Type B pancreatic cell (in vitro differentiated cells): ENCODE data around the gene H2AZ2. TPM values are rescaled to one million over a fixed set of nuclear protein-coding genes. Genes with fewer than 3 reads are reported as not detected.

Experiments
- DNase-seq: peaks from one replicate; pipeline ENCODE4 v3.0.0; 2021; ENCODE audit warnings: mixed read lengths; ENCODE audit not compliant: unreplicated experiment; ENCODE audit errors: extremely low spot score
- H3K27ac Mint-ChIP-seq: 2 replicates; pipeline ENCODE4 v1.8.0; 2021; ENCODE audit warnings: mild to moderate bottlenecking, mixed read lengths
- H3K27me3 Mint-ChIP-seq: 2 replicates; pipeline ENCODE4 v1.8.0; 2021; ENCODE audit warnings: mixed read lengths
- H3K36me3 Mint-ChIP-seq: 2 replicates; pipeline ENCODE4 v1.8.0; 2021; ENCODE audit warnings: mixed read lengths
- H3K4me1 Mint-ChIP-seq: one replicate; pipeline ENCODE4 v1.8.0; 2021; ENCODE audit warnings: mixed read lengths; ENCODE audit not compliant: unreplicated experiment
- H3K4me3 Mint-ChIP-seq: 2 replicates; pipeline ENCODE4 v1.8.0; 2021; ENCODE audit warnings: mild to moderate bottlenecking, mixed read lengths
- H3K9me3 Mint-ChIP-seq: 2 replicates; pipeline ENCODE4 v1.8.0; 2021; ENCODE audit warnings: mixed read lengths
- CTCF ChIP-seq: fragments of 200-600 bp; sonication (generic); conservative IDR thresholded peaks from 2 replicates; pipeline ENCODE4 v1.5.0; 2021; ENCODE audit warnings: antibody characterized with exemption, mild to moderate bottlenecking
- total RNA-seq: library from RNA; stranded (reverse); gene quantifications from 2 replicates; pipeline ENCODE4 v1.2.1, GENCODE V29; 2021; ENCODE audit warnings: low replicate concordance

Gene H2AZ2
- total RNA-seq, 1 donor from 2014 or later: 239 TPM

- DNase-seq: no peak
- Mint-ChIP-seq H3K27me3 (no peaks in the 10 kb centered on the region), H3K27ac (no peak overlapping the region), H3K4me3 (no peak overlapping the region), H3K9me3 (no peaks in the 10 kb centered on the region), H3K36me3 (peaks cover 38% of the 10 kb centered on the region), H3K4me1 (peaks cover 16% of the 10 kb centered on the region)
- TF ChIP-seq CTCF: no peak
These were observed 45.4 kb downstream of the H2AZ2 start for GRCh38 chr7:44802418-44803025.

- Mint-ChIP-seq H3K27me3 (no peaks in the 10 kb centered on the region), H3K4me3 (no peak overlapping the region), H3K36me3 (peaks cover 42% of the 10 kb centered on the region), H3K4me1 (peaks cover 18% of the 10 kb centered on the region), H3K27ac (peak overlapping the region; percentile 59), H3K9me3 (no peaks in the 10 kb centered on the region)
- no peak for DNase-seq
- no peak for TF ChIP-seq CTCF
These were observed 46.0 kb downstream of the H2AZ2 start for GRCh38 chr7:44801890-44802289.

GRCh38 chr7:44799939-44800338 lies 47.9 kb downstream of the H2AZ2 start:
- H3K36me3 Mint-ChIP-seq: peaks cover 42% of the 10 kb centered on the region

GRCh38 chr7:44798649-44799305 lies 49.1 kb downstream of the H2AZ2 start:
- H3K27ac Mint-ChIP-seq: peak overlapping the region; percentile 99
- peaks cover 42% of the 10 kb centered on the region for H3K36me3 Mint-ChIP-seq
- TF ChIP-seq CTCF: no peak

More at GRCh38 chr7:44799939-44800338, 47.9 kb downstream of the H2AZ2 start:
- no peak for TF ChIP-seq CTCF
- Mint-ChIP-seq H3K9me3 (no peaks in the 10 kb centered on the region), H3K27ac (peak overlapping the region; percentile 48), H3K27me3 (no peaks in the 10 kb centered on the region), H3K4me1 (peaks cover 18% of the 10 kb centered on the region), H3K4me3 (peak overlapping the region; percentile 13)
- DNase-seq: no peak

GRCh38 chr7:44797329-44798258 lies 50.3 kb downstream of the H2AZ2 start:
- peak; percentile 87 for DNase-seq
- no peaks in the 10 kb centered on the region for H3K27me3 Mint-ChIP-seq
- TF ChIP-seq CTCF: peak; percentile 54
- peaks cover 23% of the 10 kb centered on the region for H3K4me1 Mint-ChIP-seq
- H3K4me3 Mint-ChIP-seq: peak overlapping the region; percentile 99
- H3K9me3 Mint-ChIP-seq: no peaks in the 10 kb centered on the region
- H3K27ac Mint-ChIP-seq: peak overlapping the region; percentile 99
- H3K36me3 Mint-ChIP-seq: peaks cover 37% of the 10 kb centered on the region

More at GRCh38 chr7:44798649-44799305, 49.1 kb downstream of the H2AZ2 start:
- H3K9me3 Mint-ChIP-seq: no peaks in the 10 kb centered on the region
- H3K4me1 Mint-ChIP-seq: peaks cover 21% of the 10 kb centered on the region
- H3K27me3 Mint-ChIP-seq: no peaks in the 10 kb centered on the region
- peak overlapping the region; percentile 99 for H3K4me3 Mint-ChIP-seq
- no peak for DNase-seq
